GM12891 (cell line): ENCODE results near the gene MREG.

ENCODE experiments used
- POLR2A ChIP-seq: IDR thresholded peaks from 2 replicates; pipeline ENCODE4 v1.6.1; 2011; ENCODE audit warnings: low read depth, low read length, control low read depth
- POLR2AphosphoS5 ChIP-seq: IDR thresholded peaks from 2 replicates; pipeline ENCODE4 v1.6.1; 2011; ENCODE audit warnings: low read depth, low read length, control low read depth
- TAF1 ChIP-seq: IDR thresholded peaks from 2 replicates; pipeline ENCODE4 v1.6.1; 2011; ENCODE audit warnings: low read depth, low read length, control low read depth

GRCh38 chr2:215967590-215968378 lies 45.6 kb downstream of the MREG start:
- no peak for TF ChIP-seq TAF1
- no peak for TF ChIP-seq POLR2AphosphoS5
- no peak for TF ChIP-seq POLR2A
